Body of pancreas (tissue), 4 donors: ENCODE measurements around the gene MAML2. TPM values are rescaled to one million over a fixed set of nuclear protein-coding genes. Genes with fewer than 3 reads are reported as not detected.

Experiments
- ATAC-seq: fragments of 150-250 bp; one replicate; pipeline ENCODE4 v1.9.1; 2016
- DNase-seq, 4 donors: peaks; one replicate each; pipeline ENCODE4 v3.0.0-alpha.2; 2019
- H3K27ac ChIP-seq, 4 donors: fragments of 200-600 bp; sonication (generic); 1 replicate in 3 of 4; 2 replicates in 1 of 4; pipeline versions ENCODE4 v1.5.1 to v1.6.1; 2016 to 2019; ENCODE audit warnings: mild to moderate bottlenecking in 1 of 4, mixed read lengths in 1 of 4, moderate library complexity in 1 of 4
- H3K27me3 ChIP-seq, 2 donors: fragments of 200-600 bp; sonication (generic); one replicate each; pipeline ENCODE4 v1.6.0; 2016; ENCODE audit warnings: mild to moderate bottlenecking in 1 of 2
- H3K36me3 ChIP-seq, 2 donors: fragments of 200-600 bp; sonication (generic); replicated peaks in 1 of 2; 2 replicates each; pipeline ENCODE4 v1.5.1; 2016; ENCODE audit warnings: low read depth in 2 of 2; ENCODE audit not compliant: insufficient read depth in 1 of 2
- H3K4me1 ChIP-seq: fragments of 200-600 bp; sonication (generic); one replicate; pipeline ENCODE4 v1.6.0; 2016
- H3K4me3 ChIP-seq, 2 donors: fragments of 200-600 bp; sonication (generic); 1 replicate in 1 of 2; 2 replicates in 1 of 2; pipeline ENCODE4 v1.5.1; 2016 to 2019
- H3K9me3 ChIP-seq, 3 donors: fragments of 200-600 bp; sonication (generic); 1 replicate in 2 of 3; 2 replicates in 1 of 3; pipeline ENCODE4 v1.5.1; 2016
- POLR2A ChIP-seq, 3 donors: fragments of 450-650 bp; IDR thresholded peaks; one replicate each; pipeline ENCODE4 v1.6.1; 2016; ENCODE audit warnings: antibody characterized with exemption in 3 of 3, mild to moderate bottlenecking in 2 of 3
- WGBS, 2 donors: methylation state at CpG; one replicate each; pipeline ENCODE4 v1.1.5; 2017; 5-methylcytosine and 5-hydroxymethylcytosine counted together
- intact Hi-C: fragments of 100-400 bp; cut with DNase I; formaldehyde crosslinking; loops from one replicate; pipeline ENCODE4 v1.15.1; 2023
- total RNA-seq, 2 donors: library from RNA; depleted of rRNA; stranded (reverse); fragments of >200 nt; gene quantifications; one replicate each; pipeline ENCODE4 v1.1.0, GENCODE V29; 2016
- TF ChIP-seq, protein P1 (sequence below), 7 experiments: fragments of 450-650 bp in 4 of 7; fragments of 200-600 bp in 3 of 7; sonication (generic) in 3 of 7; IDR thresholded peaks; one replicate each; pipeline ENCODE4 v1.5.1; 2016 to 2019; ENCODE audit warnings: antibody characterized with exemption in 7 of 7

The MAML2 gene
- total RNA-seq, 2 donors from 2014 or later, result 7.9 to 9.9 TPM

DNA sequence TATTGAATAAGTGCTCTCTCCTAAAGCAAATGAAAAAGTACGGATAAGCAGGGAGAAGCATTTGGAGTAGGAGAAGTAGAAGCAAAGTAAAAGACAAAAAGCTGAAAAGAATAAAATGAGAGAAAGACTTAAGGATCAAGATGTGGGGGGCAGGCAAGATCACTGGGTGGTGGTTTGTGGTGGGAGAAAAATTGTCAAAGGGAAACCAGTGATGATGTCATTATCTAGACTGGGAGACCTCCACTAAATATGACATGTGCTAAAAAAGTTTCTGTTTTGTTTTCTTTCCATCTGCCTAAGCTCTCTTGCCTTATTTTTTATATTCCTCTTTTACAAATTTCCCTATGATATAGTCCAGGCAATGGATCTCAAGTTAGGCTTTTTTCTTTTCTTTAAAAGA, 14.8 kb upstream of the MAML2 start:
- Histone ChIP-seq H3K4me3 (no peak overlapping the region), H3K27ac (no peak overlapping the region), H3K36me3 (no peaks in the 10 kb centered on the region), H3K9me3 (no peaks in the 10 kb centered on the region), H3K27me3 (no peaks in the 10 kb centered on the region), H3K4me1 (no peaks in the 10 kb centered on the region)
- 93 to 100% methylated on average over 1 of the region's 1 CpG for WGBS, 2 donors
- no peak for ATAC-seq
- TF ChIP-seq, protein P1, sequence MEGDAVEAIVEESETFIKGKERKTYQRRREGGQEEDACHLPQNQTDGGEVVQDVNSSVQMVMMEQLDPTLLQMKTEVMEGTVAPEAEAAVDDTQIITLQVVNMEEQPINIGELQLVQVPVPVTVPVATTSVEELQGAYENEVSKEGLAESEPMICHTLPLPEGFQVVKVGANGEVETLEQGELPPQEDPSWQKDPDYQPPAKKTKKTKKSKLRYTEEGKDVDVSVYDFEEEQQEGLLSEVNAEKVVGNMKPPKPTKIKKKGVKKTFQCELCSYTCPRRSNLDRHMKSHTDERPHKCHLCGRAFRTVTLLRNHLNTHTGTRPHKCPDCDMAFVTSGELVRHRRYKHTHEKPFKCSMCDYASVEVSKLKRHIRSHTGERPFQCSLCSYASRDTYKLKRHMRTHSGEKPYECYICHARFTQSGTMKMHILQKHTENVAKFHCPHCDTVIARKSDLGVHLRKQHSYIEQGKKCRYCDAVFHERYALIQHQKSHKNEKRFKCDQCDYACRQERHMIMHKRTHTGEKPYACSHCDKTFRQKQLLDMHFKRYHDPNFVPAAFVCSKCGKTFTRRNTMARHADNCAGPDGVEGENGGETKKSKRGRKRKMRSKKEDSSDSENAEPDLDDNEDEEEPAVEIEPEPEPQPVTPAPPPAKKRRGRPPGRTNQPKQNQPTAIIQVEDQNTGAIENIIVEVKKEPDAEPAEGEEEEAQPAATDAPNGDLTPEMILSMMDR (IDR thresholded peaks at IDR 0.05), result no peak
- TF ChIP-seq POLR2A (IDR thresholded peaks at IDR 0.05), result no peak
- intact Hi-C loops, result no loop called here
- DNase-seq, result no peak

- H3K27me3 ChIP-seq, result no peaks in the 10 kb centered on the region
- DNase-seq (no peak), ATAC-seq (no peak)
- H3K27ac ChIP-seq, result no peak overlapping the region
- H3K4me3 ChIP-seq, result no peak overlapping the region
- H3K4me1 ChIP-seq, result no peaks in the 10 kb centered on the region
- 95 to 96% methylated on average over 4 of the region's 4 CpGs for WGBS, 2 donors
- no peak for TF ChIP-seq POLR2A (IDR thresholded peaks at IDR 0.05)
- TF ChIP-seq, protein P1 (IDR thresholded peaks at IDR 0.05), result no peak
- intact Hi-C loops, result no loop called here
- no peaks in the 10 kb centered on the region for H3K36me3 ChIP-seq
- H3K9me3 ChIP-seq, result no peaks in the 10 kb centered on the region
Observed at GRCh38 chr11:96356848-96357247, 13.9 kb upstream of the MAML2 start.

DNA sequence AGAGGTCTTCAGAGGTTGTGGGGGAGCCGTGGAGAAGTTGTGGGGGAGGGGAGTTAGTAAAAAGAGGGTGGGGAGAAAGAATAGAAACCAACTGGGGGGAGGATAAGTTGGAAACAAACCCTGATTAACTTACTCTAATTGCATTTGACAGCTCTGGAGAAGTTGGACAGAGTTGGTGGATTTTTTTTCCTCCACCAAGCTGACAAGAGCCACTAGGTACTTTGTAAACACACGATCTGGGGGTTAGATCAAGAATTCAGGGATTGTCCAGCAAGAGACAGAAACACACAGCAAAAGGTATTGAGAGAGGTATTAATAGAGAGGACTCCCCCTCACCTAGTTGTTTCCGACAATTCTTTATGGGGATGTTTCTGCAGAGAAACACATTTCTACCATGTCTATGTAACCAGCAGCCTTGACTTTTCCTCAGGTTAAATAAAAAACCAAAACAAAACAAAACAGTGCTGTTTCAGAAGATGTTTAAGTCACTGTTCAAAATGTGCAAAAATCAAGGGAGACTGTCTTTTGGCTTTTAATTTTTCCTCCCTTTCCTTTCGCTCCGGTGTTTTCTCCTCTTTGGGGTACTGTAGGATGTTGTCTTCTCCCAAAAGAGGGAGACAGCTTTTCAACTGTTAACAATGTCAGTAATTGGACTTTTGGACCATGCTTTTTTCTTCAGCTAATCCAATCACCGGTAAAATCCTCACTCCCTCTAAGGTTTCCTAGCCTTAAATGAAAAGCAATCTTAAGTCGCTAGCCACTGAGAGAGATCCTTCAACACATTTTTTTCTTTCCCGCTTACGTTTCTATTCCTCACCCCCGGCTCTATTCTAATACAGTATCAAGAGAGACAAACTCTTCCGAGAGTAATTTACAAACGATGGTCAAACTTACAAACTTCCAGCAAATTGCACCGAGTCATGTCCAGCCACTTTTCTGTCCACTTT, 708 bp downstream of the MAML2 start:
- WGBS, 2 donors, result 3% methylated on average over 13 of the region's 13 CpGs
- peak; percentile 7 for ATAC-seq

GRCh38 chr11:96341211-96342013, 1.6 kb downstream of the MAML2 start:
- Histone ChIP-seq H3K4me1 (peaks cover 37% of the 10 kb centered on the region), H3K9me3 (no peaks in the 10 kb centered on the region), H3K27me3 (no peaks in the 10 kb centered on the region), H3K27ac (peak overlapping the region; percentile 26 to 87 (median 68)), H3K4me3 (peak overlapping the region in 1 of 2 donors; percentile 3), H3K36me3 (no peaks in the 10 kb centered on the region)
- ATAC-seq, result peak; percentile 25
- peak; percentile 33 to 51 (median 34) for DNase-seq
- WGBS, 2 donors, result 19 to 36% methylated on average over 13 to 26 of the region's 26 CpGs
- TF ChIP-seq POLR2A (IDR thresholded peaks at IDR 0.05), result peak in 2 of 3 donors; percentile 33 to 41
- TF ChIP-seq, protein P1 (IDR thresholded peaks at IDR 0.05), result peak in 5 of 7 experiments; percentile 17 to 44 (median 34)
- intact Hi-C loops, result no loop called here

More for the DNA sequence above, 708 bp downstream of the MAML2 start:
- H3K36me3 ChIP-seq, result no peaks in the 10 kb centered on the region
- H3K4me1 ChIP-seq, result peaks cover 37% of the 10 kb centered on the region
- TF ChIP-seq POLR2A (IDR thresholded peaks at IDR 0.05), result no peak
- TF ChIP-seq, protein P1 (IDR thresholded peaks at IDR 0.05), result no peak
- no peaks in the 10 kb centered on the region for H3K27me3 ChIP-seq
- no peak for DNase-seq
- H3K4me3 ChIP-seq, result peak overlapping the region; percentile 27 to 71
- H3K27ac ChIP-seq, result peak overlapping the region; percentile 26 to 87 (median 68)
- intact Hi-C loops, result no loop called here
- no peaks in the 10 kb centered on the region for H3K9me3 ChIP-seq
